Esophagus squamous epithelium (tissue), 5 donors: Measurements from ENCODE around the gene TAGLN. TPM values are rescaled to one million over a fixed set of nuclear protein-coding genes. Genes with fewer than 3 reads are reported as not detected.

ENCODE experiments used
- DNase-seq: peaks from one replicate; lab custom pipeline; 2025; lab: John Stamatoyannopoulos, UW
- H3K27ac ChIP-seq, 4 donors: fragments of 200-600 bp; sonication (generic); one replicate each; pipeline ENCODE4 v1.5.1; 2016 to 2019; ENCODE audit warnings: mild to moderate bottlenecking in 1 of 4
- H3K27me3 ChIP-seq, 4 donors: fragments of 200-600 bp; sonication (generic); 1 replicate in 3 of 4; 2 replicates in 1 of 4; pipeline versions ENCODE4 v1.5.1 to v1.6.0; 2017 to 2021; ENCODE audit warnings: antibody characterized with exemption in 1 of 4
- H3K36me3 ChIP-seq, 3 donors: fragments of 200-600 bp; sonication (generic); one replicate each; pipeline ENCODE4 v1.5.1; 2016 to 2019
- H3K4me1 ChIP-seq, 3 donors: fragments of 200-600 bp; sonication (generic); one replicate each; pipeline ENCODE4 v1.5.1; 2017 to 2019
- H3K4me3 ChIP-seq, 4 donors: fragments of 200-600 bp; sonication (generic); 1 replicate in 3 of 4; 2 replicates in 1 of 4; pipeline ENCODE4 v1.5.1; 2016 to 2019; ENCODE audit warnings: mild to moderate bottlenecking in 2 of 4, moderate library complexity in 1 of 4
- H3K9me3 ChIP-seq, 3 donors: fragments of 200-600 bp; sonication (generic); one replicate each; pipeline ENCODE4 v1.5.1; 2016 to 2019
- POLR2A ChIP-seq, 4 donors: fragments of 450-650 bp; IDR thresholded peaks; one replicate each; pipeline ENCODE4 v1.6.1; 2017; ENCODE audit warnings: antibody characterized with exemption in 4 of 4, mild to moderate bottlenecking in 4 of 4, moderate library complexity in 3 of 4
- WGBS, 2 donors: methylation state at CpG; one replicate each; pipeline ENCODE4 v1.1.5; 2018; 5-methylcytosine and 5-hydroxymethylcytosine counted together
- intact Hi-C: fragments of 100-400 bp; cut with DNase I; formaldehyde crosslinking; loops from one replicate; pipeline ENCODE4 v1.15.0; 2022
- total RNA-seq, 4 donors: library from RNA; depleted of rRNA; stranded (reverse); fragments of >200 nt; gene quantifications; one replicate each; pipeline ENCODE4 v1.1.0, GENCODE V29; 2016
- TF ChIP-seq, protein P1 (sequence below), 6 experiments: fragments of 450-650 bp in 4 of 6; fragments of 200-600 bp in 2 of 6; sonication (generic) in 2 of 6; IDR thresholded peaks; one replicate each; pipeline ENCODE4 v1.5.1; 2016 to 2019; ENCODE audit warnings: antibody characterized with exemption in 6 of 6, mild to moderate bottlenecking in 4 of 6, moderate library complexity in 4 of 6
- donor health status: DM: yes; HTN: yes; CAD: no.

The TAGLN gene
- total RNA-seq, 4 donors from 2014 or later, result 64.8 to 1,356 (median 373) TPM

DNA sequence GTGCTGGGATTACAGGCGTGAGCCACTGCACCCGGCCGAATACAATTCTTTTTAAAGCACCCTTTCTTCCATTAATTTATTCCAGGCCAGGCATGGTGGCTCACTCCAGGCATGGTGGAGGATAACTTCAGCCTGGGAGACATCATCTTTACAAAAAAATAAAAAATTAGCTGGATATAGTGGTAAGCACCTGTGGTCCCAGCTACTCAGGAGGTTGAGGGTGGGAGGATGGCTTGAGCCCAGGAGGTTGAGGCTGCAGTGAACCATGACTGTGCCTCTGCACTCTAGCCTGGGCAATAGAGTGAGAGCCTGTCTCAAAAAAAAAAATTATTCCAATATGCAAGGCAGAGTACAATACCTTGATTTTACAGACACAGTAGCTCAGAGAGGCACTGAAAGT, 11.4 kb downstream of the TAGLN start:
- intact Hi-C loops, result no loop called here
- Histone ChIP-seq H3K36me3 (peaks cover 0 to 62% (median 6%) of the 10 kb centered on the region in 3 donors), H3K4me3 (no peak overlapping the region), H3K4me1 (no peaks in the 10 kb centered on the region), H3K27me3 (no peaks in the 10 kb centered on the region), H3K9me3 (no peaks in the 10 kb centered on the region), H3K27ac (no peak overlapping the region)
- no peak for DNase-seq
- 87 to 96% methylated on average over 3 of the region's 3 CpGs for WGBS, 2 donors
- TF ChIP-seq, protein P1, sequence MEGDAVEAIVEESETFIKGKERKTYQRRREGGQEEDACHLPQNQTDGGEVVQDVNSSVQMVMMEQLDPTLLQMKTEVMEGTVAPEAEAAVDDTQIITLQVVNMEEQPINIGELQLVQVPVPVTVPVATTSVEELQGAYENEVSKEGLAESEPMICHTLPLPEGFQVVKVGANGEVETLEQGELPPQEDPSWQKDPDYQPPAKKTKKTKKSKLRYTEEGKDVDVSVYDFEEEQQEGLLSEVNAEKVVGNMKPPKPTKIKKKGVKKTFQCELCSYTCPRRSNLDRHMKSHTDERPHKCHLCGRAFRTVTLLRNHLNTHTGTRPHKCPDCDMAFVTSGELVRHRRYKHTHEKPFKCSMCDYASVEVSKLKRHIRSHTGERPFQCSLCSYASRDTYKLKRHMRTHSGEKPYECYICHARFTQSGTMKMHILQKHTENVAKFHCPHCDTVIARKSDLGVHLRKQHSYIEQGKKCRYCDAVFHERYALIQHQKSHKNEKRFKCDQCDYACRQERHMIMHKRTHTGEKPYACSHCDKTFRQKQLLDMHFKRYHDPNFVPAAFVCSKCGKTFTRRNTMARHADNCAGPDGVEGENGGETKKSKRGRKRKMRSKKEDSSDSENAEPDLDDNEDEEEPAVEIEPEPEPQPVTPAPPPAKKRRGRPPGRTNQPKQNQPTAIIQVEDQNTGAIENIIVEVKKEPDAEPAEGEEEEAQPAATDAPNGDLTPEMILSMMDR (IDR thresholded peaks at IDR 0.05), result no peak
- TF ChIP-seq POLR2A (IDR thresholded peaks at IDR 0.05), result no peak

DNA sequence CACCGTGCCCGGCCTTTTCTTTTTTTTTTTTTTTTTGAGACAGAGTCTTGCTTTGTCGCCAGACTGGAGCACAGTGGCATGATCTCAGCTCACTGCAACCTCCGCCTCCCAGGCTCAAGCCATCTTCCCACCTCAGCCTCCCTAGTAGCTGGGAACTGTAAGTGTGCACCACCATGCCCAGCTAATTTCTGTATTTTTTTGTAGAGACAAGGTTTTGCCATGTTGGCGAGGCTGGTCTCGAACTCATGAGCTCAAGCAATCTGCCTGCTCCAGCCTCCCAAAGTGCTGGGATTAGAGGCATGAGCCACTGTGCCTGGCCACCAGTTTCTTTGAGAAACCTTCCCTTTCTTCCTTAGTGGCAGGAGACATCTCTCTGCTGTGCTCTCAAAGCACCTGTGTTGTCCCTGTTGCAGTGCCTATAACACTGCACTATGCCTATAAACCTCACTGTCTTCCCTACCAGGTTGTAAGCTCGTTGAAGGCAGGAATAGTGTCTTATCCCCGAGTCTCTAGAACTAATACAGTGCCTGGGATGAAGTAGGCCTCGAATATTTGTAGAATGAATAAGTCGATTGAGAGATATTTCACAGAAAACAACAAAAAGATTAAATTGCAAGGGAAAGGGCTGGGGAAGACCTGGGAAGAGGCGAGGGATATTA, 13.7 kb downstream of the TAGLN start:
- 94 to 95% methylated on average over 10 to 11 of the region's 11 CpGs for WGBS, 2 donors
- H3K36me3 ChIP-seq, result peaks cover 0 to 84% (median 12%) of the 10 kb centered on the region in 3 donors

DNA sequence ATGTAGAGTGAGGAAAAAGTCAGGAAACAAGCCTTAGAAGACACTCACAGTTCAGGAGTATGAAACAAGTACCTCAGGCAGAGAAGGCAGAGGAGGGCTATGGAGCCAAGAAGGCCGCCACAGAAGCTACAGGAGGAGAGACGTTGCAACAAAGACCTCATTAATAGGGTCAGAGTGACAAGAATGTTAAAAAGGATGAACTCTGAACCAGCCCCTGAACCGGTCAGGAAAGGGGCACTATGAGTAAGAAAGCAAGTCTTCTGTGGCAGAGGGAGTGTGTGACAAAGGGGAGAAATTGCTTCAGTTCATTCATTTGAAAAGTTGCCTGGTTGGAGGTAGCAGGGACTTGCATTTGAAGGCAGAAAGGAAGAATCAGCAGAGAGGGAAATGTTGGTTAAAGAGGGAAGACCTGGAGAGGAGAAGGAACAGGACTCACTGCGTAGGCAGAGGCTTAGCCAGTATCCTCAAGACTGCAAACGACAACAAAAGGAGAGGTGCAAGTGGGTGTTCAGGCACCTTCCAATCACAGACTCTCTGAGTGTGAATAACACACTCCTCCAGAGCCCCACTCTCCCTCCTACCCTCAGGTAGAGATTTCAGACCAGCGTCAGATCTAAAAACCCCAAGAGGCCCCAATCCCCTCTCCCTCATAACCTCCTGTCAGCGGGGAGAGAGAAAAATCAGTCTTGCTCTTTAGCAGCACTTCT, 15.4 kb downstream of the TAGLN start:
- H3K9me3 ChIP-seq, result no peaks in the 10 kb centered on the region
- H3K27me3 ChIP-seq, result no peaks in the 10 kb centered on the region
- WGBS, 2 donors, result 79 to 80% methylated on average over 7 of the region's 7 CpGs
- intact Hi-C loops, result no loop called here
- no peak for DNase-seq
- no peak overlapping the region for H3K4me3 ChIP-seq
- no peak for TF ChIP-seq POLR2A (IDR thresholded peaks at IDR 0.05)
- TF ChIP-seq, protein P1 (IDR thresholded peaks at IDR 0.05), result no peak
- H3K4me1 ChIP-seq, result peaks cover 0 to 34% (median 9%) of the 10 kb centered on the region in 3 donors
- peaks cover 12 to 97% (median 13%) of the 10 kb centered on the region in 3 donors for H3K36me3 ChIP-seq
- H3K27ac ChIP-seq, result peak overlapping the region in 1 of 4 donors; percentile 9

More for the DNA sequence above, 13.7 kb downstream of the TAGLN start:
- H3K27ac ChIP-seq, result no peak overlapping the region
- peaks cover 0 to 19% (median 0%) of the 10 kb centered on the region in 3 donors for H3K4me1 ChIP-seq
- TF ChIP-seq, protein P1 (IDR thresholded peaks at IDR 0.05), result no peak
- TF ChIP-seq POLR2A (IDR thresholded peaks at IDR 0.05), result no peak
- no peak for DNase-seq
- H3K4me3 ChIP-seq, result no peak overlapping the region
- no peaks in the 10 kb centered on the region for H3K27me3 ChIP-seq
- intact Hi-C loops, result no loop called here
- no peaks in the 10 kb centered on the region for H3K9me3 ChIP-seq

DNA sequence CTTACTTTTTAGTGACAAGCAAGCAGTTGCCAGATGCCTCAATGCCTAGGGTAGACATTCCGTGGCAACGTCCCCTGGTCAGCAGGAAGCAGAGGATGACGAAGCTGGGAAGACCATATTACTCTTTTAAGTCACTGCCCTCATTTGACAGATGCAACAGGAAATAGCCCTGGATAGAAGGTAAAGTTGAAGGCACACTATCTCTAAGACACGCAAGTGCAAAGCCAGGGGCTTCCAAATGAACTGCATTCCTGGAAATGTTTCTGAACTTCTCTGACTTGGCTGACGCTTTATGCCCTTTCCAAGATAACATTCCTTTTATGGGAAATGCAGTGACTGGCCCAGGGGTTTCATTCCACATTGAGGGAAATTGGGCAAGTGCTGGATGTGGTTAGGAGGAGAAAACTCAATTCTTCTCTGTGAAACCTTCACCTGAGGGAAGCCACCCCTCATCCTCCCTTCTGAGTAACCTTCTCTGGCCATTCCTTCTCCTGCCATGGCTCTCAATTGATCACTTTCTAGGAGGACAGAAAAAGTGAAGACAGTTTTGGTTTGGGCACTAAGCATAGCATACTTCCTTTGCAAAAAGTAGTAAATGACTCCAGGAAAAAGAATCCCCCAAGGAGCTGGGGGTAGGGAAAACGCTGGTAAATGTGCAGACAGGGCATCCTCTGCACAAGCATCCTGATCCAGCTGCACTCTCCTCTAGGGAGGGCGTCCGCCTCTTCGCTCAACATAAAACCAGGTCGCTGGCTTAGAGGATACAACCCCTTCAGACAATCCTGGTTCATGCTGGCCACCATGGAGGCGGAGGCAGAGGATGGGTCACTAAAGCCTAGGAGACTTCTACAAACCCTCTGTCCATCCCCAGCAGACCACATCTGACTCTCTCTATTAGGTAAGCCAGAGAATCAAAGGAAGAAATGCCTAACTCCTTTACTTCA, 18.2 kb downstream of the TAGLN start:
- peak overlapping the region; percentile 72 to 93 (median 84) for H3K27ac ChIP-seq
- TF ChIP-seq POLR2A (IDR thresholded peaks at IDR 0.05), result no peak
- TF ChIP-seq, protein P1 (IDR thresholded peaks at IDR 0.05), result no peak
- WGBS, 2 donors, result 54 to 66% methylated on average over 5 to 10 of the region's 11 CpGs
- H3K27me3 ChIP-seq, result no peaks in the 10 kb centered on the region
- intact Hi-C loops, result no loop called here
- no peaks in the 10 kb centered on the region for H3K9me3 ChIP-seq
- peak overlapping the region in 3 of 4 donors; percentile 3 to 15 (median 8) for H3K4me3 ChIP-seq
- H3K36me3 ChIP-seq, result peaks cover 15 to 100% (median 21%) of the 10 kb centered on the region in 3 donors
- peaks cover 9 to 62% (median 29%) of the 10 kb centered on the region in 3 donors for H3K4me1 ChIP-seq
- DNase-seq, result no peak
